Activated CD4-positive, alpha-beta T cell treated with anti-CD3 and anti-CD28 coated beads, Interleukin-2, amount 10 ng/mL, durations not matched to agents 7 days and 5 days (primary cell): Measurements from ENCODE around the gene SDCCAG8. TPM values are rescaled to one million over a fixed set of nuclear protein-coding genes. Genes with fewer than 3 reads are reported as not detected.

Experiments
- CTCF ChIA-PET: fragments of 350-600 bp; sonication (Branson Sonifier 250); formaldehyde crosslinking; loops from one replicate; lab custom pipeline; 2021; ENCODE audit warnings: antibody characterized with exemption; lab: Charles Lee
- POLR2A ChIA-PET: fragments of 350-600 bp; sonication (Branson Sonifier 250); formaldehyde crosslinking; loops from one replicate; lab custom pipeline; 2021; ENCODE audit warnings: antibody characterized with exemption; lab: Charles Lee
- DNase-seq: peaks from one replicate; pipeline ENCODE4 v3.0.0-alpha.2; 2020
- H3K27ac Mint-ChIP-seq: one replicate; pipeline ENCODE4 v1.8.0; 2021; ENCODE audit warnings: mild to moderate bottlenecking, moderate library complexity, mixed read lengths
- H3K27me3 Mint-ChIP-seq: one replicate; pipeline ENCODE4 v1.8.0; 2021; ENCODE audit warnings: mixed read lengths
- H3K36me3 Mint-ChIP-seq: one replicate; pipeline ENCODE4 v1.8.0; 2021; ENCODE audit warnings: low read depth, mixed read lengths
- H3K4me1 Mint-ChIP-seq: one replicate; pipeline ENCODE4 v1.8.0; 2021; ENCODE audit warnings: mixed read lengths
- H3K4me3 Mint-ChIP-seq: one replicate; pipeline ENCODE4 v1.8.0; 2021; ENCODE audit warnings: mild to moderate bottlenecking, moderate library complexity, mixed read lengths
- H3K9me3 Mint-ChIP-seq: one replicate; pipeline ENCODE4 v1.8.0; 2021; ENCODE audit warnings: mixed read lengths
- total RNA-seq, 2 experiments: library from RNA; stranded (reverse); gene quantifications; one replicate each; pipeline ENCODE4 v1.2.3, GENCODE V29; 2021

SDCCAG8 gene
- total RNA-seq, 2 experiments from 2014 or later = 23.8 to 26.4 TPM

DNA sequence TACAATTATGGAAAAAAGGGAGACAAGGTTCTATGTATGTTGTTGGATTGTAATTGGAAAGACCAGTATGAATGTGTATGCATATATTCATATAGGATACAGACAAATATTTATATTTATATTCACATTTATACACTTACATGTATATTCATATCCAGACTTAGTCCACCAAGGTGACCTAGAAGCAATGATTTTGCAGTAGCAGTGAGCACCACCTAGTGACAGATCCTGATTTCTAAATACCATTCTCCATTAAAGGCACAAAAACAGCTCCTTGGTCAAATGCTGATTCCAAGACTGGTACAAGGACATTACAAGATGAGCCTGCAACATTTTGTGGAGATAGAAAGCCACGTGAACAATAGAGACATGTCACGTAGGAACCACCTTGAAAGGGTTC is 153.4 kb downstream of the SDCCAG8 start:
- Mint-ChIP-seq H3K9me3 (peaks cover 3% of the 10 kb centered on the region), H3K4me1 (peaks cover 21% of the 10 kb centered on the region), H3K36me3 (peaks cover 9% of the 10 kb centered on the region), H3K4me3 (no peak overlapping the region), H3K27me3 (no peaks in the 10 kb centered on the region), H3K27ac (no peak overlapping the region)
- POLR2A ChIA-PET = no interaction called here
- CTCF ChIA-PET = interaction anchor here (0.7 to 1.2 kb wide), 3 partner anchors 18 to 64 kb away, joined by 3 read pairs; no protein-coding TSS in a partner anchor
- no peak for DNase-seq

DNA sequence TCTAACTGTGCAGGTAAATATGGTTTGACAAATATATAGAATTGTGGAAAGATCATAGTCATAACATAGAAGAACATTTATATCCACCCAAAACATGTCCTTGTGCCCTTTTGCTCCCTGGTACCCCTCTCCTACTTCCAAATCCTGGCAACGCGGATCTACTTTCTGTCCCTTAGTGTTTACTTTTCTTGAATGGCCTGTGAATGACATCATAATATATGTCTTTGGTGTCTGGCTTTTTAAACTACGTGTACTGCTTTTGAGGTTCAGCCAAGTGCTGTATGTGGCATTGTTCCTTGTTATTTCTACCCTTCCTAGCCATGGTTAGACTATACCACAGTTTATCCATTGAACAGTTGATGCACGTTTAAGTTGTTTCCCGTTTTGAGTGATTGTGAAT is 155.6 kb downstream of the SDCCAG8 start:
- ChIA-PET POLR2A (no interaction called here), CTCF (interaction anchor here (1.5 kb wide), 1 partner anchor 10 kb away, joined by 3 read pairs; no protein-coding TSS in a partner anchor)
- H3K4me3 Mint-ChIP-seq = no peak overlapping the region
- no peak for DNase-seq
- peaks cover 19% of the 10 kb centered on the region for H3K36me3 Mint-ChIP-seq
- H3K27me3 Mint-ChIP-seq = no peaks in the 10 kb centered on the region
- H3K9me3 Mint-ChIP-seq = peaks cover 3% of the 10 kb centered on the region
- H3K27ac Mint-ChIP-seq = no peak overlapping the region
- H3K4me1 Mint-ChIP-seq = peaks cover 40% of the 10 kb centered on the region

DNA sequence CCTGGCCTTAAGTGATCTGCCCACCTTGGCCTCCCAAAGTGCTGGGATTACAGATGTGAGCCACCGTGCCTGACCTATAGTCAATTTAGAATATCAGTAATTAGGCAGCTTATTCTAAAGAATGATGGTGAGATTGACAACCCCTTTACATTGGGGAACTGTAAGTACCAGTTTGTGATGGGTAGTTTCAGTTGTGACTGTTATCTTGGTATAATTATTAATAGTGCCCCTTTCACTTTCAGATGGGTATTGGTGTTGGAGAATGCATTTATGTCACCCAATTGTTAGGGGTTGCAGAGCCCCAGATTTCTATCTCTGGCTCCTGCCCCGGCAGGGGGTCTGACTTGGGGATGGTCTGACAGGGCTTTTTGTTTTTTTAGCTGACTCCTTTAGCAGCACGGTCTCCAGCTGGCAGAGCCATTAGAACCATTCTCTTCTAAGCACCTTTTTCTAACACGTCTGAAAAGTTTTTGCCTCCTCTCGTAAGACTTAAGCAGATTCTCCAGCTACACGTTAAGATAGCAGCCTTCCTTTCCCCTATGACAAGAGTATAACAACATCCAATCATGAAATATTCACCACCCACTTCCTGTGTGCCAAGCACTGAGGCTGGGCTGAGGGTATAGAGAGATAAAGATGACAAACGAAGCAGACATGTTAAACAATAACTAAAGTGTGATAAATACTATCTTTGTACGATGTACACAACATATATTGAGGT is 157.8 kb downstream of the SDCCAG8 start:
- Mint-ChIP-seq H3K36me3 (peaks cover 29% of the 10 kb centered on the region), H3K4me1 (peaks cover 45% of the 10 kb centered on the region), H3K9me3 (peaks cover 3% of the 10 kb centered on the region), H3K27ac (peak overlapping the region; percentile 58), H3K27me3 (no peaks in the 10 kb centered on the region), H3K4me3 (no peak overlapping the region)
- ChIA-PET POLR2A (no interaction called here), CTCF (interaction anchor here (0.7 kb wide), 1 partner anchor 12 kb away, joined by 3 read pairs; no protein-coding TSS in a partner anchor)
- DNase-seq = no peak

DNA sequence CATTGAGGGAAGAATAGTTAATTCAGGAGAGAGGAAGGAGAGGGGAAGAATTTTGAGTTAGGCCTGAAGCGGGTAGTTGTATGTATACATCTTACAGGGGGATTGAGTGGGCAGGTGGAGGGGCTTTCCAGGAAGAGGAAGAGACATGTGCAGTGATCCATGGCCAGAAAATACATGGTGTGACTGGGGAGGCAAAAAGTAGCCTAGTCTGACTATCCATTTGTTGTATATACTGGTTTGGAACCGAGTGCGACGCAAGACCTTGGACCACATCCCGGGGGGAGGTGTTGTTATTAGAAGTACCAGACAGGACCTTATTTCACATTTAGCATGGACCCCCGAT is 158.3 kb downstream of the SDCCAG8 start:
- Mint-ChIP-seq H3K4me1 (peaks cover 50% of the 10 kb centered on the region), H3K9me3 (peaks cover 3% of the 10 kb centered on the region), H3K27me3 (no peaks in the 10 kb centered on the region), H3K36me3 (peaks cover 34% of the 10 kb centered on the region), H3K4me3 (no peak overlapping the region), H3K27ac (peak overlapping the region; percentile 58)
- DNase-seq = no peak
- POLR2A ChIA-PET = no interaction called here
- CTCF ChIA-PET = no interaction called here

DNA sequence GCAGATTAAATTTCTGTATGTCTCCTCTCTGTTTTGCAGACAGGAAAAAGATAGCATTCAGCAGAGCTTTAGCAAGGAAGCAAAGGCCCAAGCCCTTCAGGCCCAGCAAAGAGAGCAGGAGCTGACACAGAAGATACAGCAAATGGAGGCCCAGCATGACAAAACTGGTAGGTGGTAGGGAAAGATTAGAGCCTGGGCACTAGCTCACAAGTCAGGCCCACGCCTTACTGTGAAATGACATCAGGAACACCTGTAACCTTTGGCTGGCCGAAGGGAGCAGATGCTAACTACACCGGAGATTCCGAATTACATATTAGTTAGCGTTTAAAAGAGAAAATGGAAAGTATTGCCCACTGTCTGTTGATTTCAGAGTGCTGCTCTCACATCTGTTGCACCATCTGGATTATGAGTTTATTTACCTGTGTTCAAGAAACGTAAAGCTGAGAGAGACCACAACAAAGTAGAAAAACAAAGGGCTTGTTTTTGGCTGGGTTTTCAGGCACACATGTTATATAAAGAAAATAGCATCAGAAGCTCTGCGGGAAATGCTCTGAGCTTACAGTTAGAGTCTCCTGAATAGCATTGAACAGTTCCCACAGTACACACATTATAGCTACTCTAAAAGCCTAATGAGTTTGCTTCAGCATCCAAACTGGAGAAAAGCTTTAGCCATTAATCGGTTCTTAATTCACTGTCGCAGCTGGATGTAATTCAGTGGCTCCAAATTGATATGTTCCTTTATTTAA is 160.0 kb downstream of the SDCCAG8 start:
- Mint-ChIP-seq H3K4me1 (peaks cover 63% of the 10 kb centered on the region), H3K36me3 (peaks cover 40% of the 10 kb centered on the region), H3K27me3 (no peaks in the 10 kb centered on the region), H3K9me3 (peaks cover 3% of the 10 kb centered on the region), H3K27ac (peak overlapping the region; percentile 85), H3K4me3 (peak overlapping the region; percentile 46)
- no peak for DNase-seq
- CTCF ChIA-PET = no interaction called here
- POLR2A ChIA-PET = interaction anchor here (0.5 kb wide), 1 partner anchor 175 kb away, joined by 3 read pairs; no protein-coding TSS in a partner anchor

DNA sequence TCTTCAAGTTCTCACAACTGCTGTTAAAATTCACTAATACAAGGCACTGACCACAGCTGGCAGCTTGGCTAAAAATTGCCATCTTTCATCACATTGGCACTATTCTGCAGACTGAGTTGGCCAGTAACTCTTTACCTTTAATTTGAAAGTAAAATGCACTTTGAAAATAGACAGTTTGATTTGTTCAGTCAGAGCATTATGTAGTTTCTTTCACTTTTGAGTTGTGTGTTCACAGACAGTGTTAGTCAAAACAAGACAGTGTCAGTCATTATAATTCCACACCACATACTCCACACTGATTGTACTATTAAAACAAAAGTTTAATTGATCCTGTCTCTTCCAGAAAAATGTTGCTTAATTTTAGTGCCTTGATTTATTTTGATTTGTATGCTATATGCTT is 160.7 kb downstream of the SDCCAG8 start:
- no peak for DNase-seq
- Mint-ChIP-seq H3K36me3 (peaks cover 40% of the 10 kb centered on the region), H3K9me3 (peaks cover 3% of the 10 kb centered on the region), H3K4me1 (peaks cover 69% of the 10 kb centered on the region), H3K27ac (peak overlapping the region; percentile 85), H3K4me3 (peak overlapping the region; percentile 46), H3K27me3 (no peaks in the 10 kb centered on the region)
- CTCF ChIA-PET = no interaction called here
- POLR2A ChIA-PET = interaction anchor here (0.5 kb wide), 1 partner anchor 175 kb away, joined by 3 read pairs; no protein-coding TSS in a partner anchor

DNA sequence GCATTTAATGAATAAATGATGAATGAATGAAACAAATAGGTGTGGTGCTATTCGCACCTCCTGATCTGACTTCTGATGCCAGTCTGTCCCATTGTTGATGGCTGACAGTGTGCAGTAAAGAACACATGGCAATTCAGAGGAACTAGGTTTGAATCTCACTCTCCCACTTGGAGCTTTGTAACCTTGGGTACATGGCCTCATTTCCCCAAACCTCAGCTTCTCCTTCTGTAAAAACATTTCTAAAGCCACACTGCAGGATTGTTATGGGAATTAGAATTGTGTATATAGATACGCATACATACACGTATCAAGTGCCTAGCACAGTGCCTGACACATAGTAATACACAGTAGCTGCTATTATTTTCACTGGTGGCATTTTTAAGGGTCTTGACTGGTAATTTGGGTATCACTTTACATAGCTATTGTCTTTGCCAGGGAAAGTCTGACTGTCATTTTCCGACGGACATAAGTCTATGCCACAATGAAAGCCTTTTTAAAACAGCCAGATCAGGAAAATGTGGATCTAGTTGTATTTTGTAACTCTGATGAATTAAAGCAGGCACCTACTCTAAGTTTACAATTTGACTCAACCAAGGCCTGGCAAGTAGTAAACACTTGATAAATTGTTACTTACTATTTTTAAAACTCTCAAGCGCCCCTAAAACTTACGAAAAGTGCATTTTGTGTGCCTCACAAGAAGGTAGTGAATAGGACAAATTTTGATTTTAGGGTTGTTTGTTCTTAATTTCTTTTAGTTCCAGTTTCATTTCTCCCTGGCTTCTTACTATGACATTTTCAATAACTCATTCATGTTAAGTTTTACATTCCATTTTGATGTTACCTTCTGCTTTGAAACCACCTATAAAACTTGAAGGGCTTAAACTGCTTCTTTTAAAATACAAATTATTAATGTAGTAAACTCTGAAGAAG is 164.4 kb downstream of the SDCCAG8 start:
- Mint-ChIP-seq H3K36me3 (peaks cover 31% of the 10 kb centered on the region), H3K27ac (peak overlapping the region; percentile 86), H3K27me3 (no peaks in the 10 kb centered on the region), H3K4me3 (peak overlapping the region; percentile 2), H3K9me3 (no peaks in the 10 kb centered on the region), H3K4me1 (peaks cover 58% of the 10 kb centered on the region)
- POLR2A ChIA-PET = no interaction called here
- DNase-seq = no peak
- CTCF ChIA-PET = no interaction called here

DNA sequence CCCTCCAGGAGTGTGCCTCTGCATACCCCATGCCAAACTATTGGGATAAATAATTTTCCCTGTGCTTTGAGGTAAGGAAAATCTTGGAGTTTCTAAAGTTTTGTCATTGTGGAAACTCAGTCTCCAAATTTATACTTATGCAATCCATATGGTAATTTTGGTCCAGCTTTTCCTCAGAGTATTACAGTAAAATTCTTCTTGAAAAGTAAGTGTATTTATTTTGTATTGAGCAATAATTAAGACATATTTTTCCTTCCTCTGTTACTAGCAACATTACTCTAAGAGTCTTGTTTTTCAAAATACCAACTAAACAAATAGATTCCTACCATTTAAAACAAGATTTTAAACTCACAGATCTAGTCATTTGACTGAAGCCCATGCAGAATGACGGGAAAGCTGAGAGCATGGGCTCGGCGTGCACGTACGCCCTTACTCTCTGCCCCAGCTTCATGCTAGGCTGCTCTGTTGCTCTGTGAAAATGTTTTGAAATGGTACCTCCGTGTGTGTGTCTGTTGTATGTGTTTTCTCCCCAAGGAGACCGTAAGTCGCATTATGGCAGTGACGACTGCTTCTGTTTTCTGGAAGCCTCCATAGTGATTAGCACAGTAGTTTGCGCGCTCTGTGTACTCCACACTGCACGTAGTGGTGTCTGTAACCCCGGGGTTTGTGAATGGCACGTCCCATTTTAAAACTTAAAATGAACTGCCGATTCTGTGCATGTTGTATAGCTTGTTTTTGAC is 165.3 kb downstream of the SDCCAG8 start:
- H3K4me3 Mint-ChIP-seq = peak overlapping the region; percentile 42
- ChIA-PET CTCF (interaction anchor here (0.9 kb wide), 1 partner anchor 77 kb away, joined by 3 read pairs; no protein-coding TSS in a partner anchor), POLR2A (no interaction called here)
- H3K27me3 Mint-ChIP-seq = no peaks in the 10 kb centered on the region
- H3K27ac Mint-ChIP-seq = peak overlapping the region; percentile 86
- no peaks in the 10 kb centered on the region for H3K9me3 Mint-ChIP-seq
- DNase-seq = no peak
- peaks cover 25% of the 10 kb centered on the region for H3K36me3 Mint-ChIP-seq
- peaks cover 50% of the 10 kb centered on the region for H3K4me1 Mint-ChIP-seq

DNA sequence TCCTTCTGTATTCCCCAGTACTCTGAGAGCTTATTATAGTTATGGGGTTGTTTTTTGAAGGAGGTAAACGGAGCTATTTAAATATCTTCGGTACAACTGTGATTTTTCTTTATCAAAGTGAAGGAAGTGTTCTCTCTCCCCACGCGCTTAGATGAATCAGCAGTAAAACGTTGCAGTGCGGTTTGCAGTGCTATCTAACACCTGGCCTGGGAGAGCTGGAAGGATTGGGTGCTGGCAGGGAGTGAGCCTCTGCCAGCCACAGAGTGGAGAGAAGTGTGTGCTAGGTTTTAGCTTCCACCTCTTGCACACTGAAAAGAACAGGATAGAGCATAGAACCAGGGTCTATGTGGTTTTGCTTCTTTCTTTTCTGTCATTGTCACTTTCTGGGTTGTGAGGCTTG is 165.9 kb downstream of the SDCCAG8 start:
- peak overlapping the region; percentile 86 for H3K27ac Mint-ChIP-seq
- ChIA-PET POLR2A (no interaction called here), CTCF (interaction anchor here (0.9 kb wide), 1 partner anchor 78 kb away, joined by 3 read pairs; no protein-coding TSS in a partner anchor)
- DNase-seq = peak; percentile 77
- peaks cover 44% of the 10 kb centered on the region for H3K4me1 Mint-ChIP-seq
- no peaks in the 10 kb centered on the region for H3K9me3 Mint-ChIP-seq
- H3K4me3 Mint-ChIP-seq = peak overlapping the region; percentile 42
- H3K27me3 Mint-ChIP-seq = no peaks in the 10 kb centered on the region
- peaks cover 21% of the 10 kb centered on the region for H3K36me3 Mint-ChIP-seq

DNA sequence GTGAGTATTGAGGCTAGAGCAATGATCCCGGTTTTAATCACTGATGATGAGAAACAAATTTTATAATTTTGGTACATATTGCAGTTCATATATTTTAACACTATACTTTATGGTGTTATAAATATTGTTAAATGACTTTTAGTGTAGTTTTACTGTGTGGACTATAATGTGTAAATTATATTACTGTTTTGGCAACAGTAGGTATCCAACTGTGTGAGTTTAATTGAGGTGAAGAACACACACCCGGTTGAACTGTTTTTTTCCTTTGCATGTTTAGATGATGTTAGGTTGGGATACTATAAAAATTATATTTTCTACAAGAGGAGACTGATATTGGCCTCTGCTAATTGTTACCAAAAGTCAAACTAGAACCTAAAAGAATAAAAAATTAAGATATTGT is 166.5 kb downstream of the SDCCAG8 start:
- ChIA-PET CTCF (interaction anchor here (0.9 kb wide), 1 partner anchor 79 kb away, joined by 3 read pairs; no protein-coding TSS in a partner anchor), POLR2A (no interaction called here)
- peak overlapping the region; percentile 86 for H3K27ac Mint-ChIP-seq
- DNase-seq = no peak
- peaks cover 24% of the 10 kb centered on the region for H3K36me3 Mint-ChIP-seq
- no peaks in the 10 kb centered on the region for H3K27me3 Mint-ChIP-seq
- no peak overlapping the region for H3K4me3 Mint-ChIP-seq
- no peaks in the 10 kb centered on the region for H3K9me3 Mint-ChIP-seq
- peaks cover 38% of the 10 kb centered on the region for H3K4me1 Mint-ChIP-seq

DNA sequence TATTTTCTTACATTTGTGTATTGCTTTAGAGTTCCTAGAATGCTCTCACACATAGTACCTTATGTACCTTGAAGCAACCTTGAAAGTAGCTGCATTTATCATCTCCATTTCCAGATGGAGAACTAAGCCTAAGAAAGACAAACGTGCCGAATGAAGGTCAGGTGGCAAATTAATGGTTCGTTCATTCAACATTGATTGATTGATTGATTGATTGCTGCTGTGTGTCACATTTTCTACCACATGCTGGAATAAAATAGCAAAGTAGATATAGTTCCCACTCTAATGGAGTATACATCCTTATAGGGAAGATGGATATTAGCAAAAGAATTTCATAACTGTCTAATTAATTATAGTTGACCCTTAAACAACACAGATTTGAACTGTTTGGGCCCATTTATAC is 172.2 kb downstream of the SDCCAG8 start:
- H3K27me3 Mint-ChIP-seq = no peaks in the 10 kb centered on the region
- ChIA-PET POLR2A (no interaction called here), CTCF (no interaction called here)
- no peak overlapping the region for H3K4me3 Mint-ChIP-seq
- H3K36me3 Mint-ChIP-seq = peaks cover 9% of the 10 kb centered on the region
- H3K27ac Mint-ChIP-seq = no peak overlapping the region
- no peaks in the 10 kb centered on the region for H3K9me3 Mint-ChIP-seq
- no peaks in the 10 kb centered on the region for H3K4me1 Mint-ChIP-seq
- DNase-seq = no peak
